Vagina (tissue), 2 donors: Measurements from ENCODE around the gene THUMPD1. TPM values are rescaled to one million over a fixed set of nuclear protein-coding genes. Genes with fewer than 3 reads are reported as not detected.
A peak's percentile ranks its signal among the peaks of the same experiment; 100 is the strongest.

Experiments
- DNase-seq, 2 donors: peaks; one replicate each; pipeline ENCODE4 v3.0.0-alpha.2; 2017; ENCODE audit errors: extremely low spot score in 2 of 2
- H3K27ac ChIP-seq: fragments of 200-600 bp; sonication (generic); one replicate; pipeline ENCODE4 v1.5.1; 2019
- H3K27me3 ChIP-seq: fragments of 200-600 bp; sonication (generic); one replicate; pipeline ENCODE4 v1.5.1; 2019
- H3K36me3 ChIP-seq, 2 donors: fragments of 200-600 bp; sonication (generic); one replicate each; pipeline ENCODE4 v1.5.1; 2017 to 2019
- H3K4me1 ChIP-seq: fragments of 200-600 bp; sonication (generic); one replicate; pipeline ENCODE4 v1.5.1; 2019
- H3K4me3 ChIP-seq, 2 donors: fragments of 200-600 bp; sonication (generic); 1 replicate in 1 of 2; 2 replicates in 1 of 2; pipeline ENCODE4 v1.5.1; 2016 to 2019
- H3K9me3 ChIP-seq: fragments of 200-600 bp; sonication (generic); one replicate; pipeline ENCODE4 v1.5.1; 2019
- POLR2A ChIP-seq, 2 donors: fragments of 450-650 bp; IDR thresholded peaks; one replicate each; pipeline ENCODE4 v1.6.1; 2017; ENCODE audit warnings: antibody characterized with exemption in 2 of 2, mild to moderate bottlenecking in 2 of 2, moderate library complexity in 2 of 2
- POLR2AphosphoS5 ChIP-seq, 2 donors: sonication (generic); formaldehyde crosslinking; IDR thresholded peaks; one replicate each; pipeline ENCODE4 v1.9.0; 2017; ENCODE audit warnings: antibody characterized with exemption in 2 of 2, mild to moderate bottlenecking in 2 of 2, low read depth in 1 of 2; ENCODE audit not compliant: insufficient read depth in 1 of 2
- intact Hi-C: fragments of 100-400 bp; cut with DNase I; formaldehyde crosslinking; loops from one replicate; pipeline ENCODE4 v1.15.1; 2023
- total RNA-seq: library from RNA; depleted of rRNA; stranded (reverse); fragments of >200 nt; gene quantifications from one replicate; pipeline ENCODE4 v1.2.3, GENCODE V29; 2016
- TF ChIP-seq, protein P1 (sequence below), 3 experiments: fragments of 450-650 bp in 2 of 3; fragments of 200-600 bp in 1 of 3; sonication (generic) in 1 of 3; IDR thresholded peaks; one replicate each; pipeline ENCODE4 v1.5.1; 2017 to 2019; ENCODE audit warnings: antibody characterized with exemption in 3 of 3, mild to moderate bottlenecking in 2 of 3, moderate library complexity in 2 of 3

Gene THUMPD1
- total RNA-seq, 1 donor from 2014 or later, result 60.9 TPM

- TF ChIP-seq POLR2A (IDR thresholded peaks at IDR 0.05) (no peak), POLR2AphosphoS5 (IDR thresholded peaks at IDR 0.05; ENCODE audit: insufficient read depth in 1 of 2, low read depth in 1 of 2) (no peak)
- TF ChIP-seq, protein P1, sequence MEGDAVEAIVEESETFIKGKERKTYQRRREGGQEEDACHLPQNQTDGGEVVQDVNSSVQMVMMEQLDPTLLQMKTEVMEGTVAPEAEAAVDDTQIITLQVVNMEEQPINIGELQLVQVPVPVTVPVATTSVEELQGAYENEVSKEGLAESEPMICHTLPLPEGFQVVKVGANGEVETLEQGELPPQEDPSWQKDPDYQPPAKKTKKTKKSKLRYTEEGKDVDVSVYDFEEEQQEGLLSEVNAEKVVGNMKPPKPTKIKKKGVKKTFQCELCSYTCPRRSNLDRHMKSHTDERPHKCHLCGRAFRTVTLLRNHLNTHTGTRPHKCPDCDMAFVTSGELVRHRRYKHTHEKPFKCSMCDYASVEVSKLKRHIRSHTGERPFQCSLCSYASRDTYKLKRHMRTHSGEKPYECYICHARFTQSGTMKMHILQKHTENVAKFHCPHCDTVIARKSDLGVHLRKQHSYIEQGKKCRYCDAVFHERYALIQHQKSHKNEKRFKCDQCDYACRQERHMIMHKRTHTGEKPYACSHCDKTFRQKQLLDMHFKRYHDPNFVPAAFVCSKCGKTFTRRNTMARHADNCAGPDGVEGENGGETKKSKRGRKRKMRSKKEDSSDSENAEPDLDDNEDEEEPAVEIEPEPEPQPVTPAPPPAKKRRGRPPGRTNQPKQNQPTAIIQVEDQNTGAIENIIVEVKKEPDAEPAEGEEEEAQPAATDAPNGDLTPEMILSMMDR (IDR thresholded peaks at IDR 0.05), result no peak
- H3K4me1 ChIP-seq, result peaks cover 9% of the 10 kb centered on the region
- intact Hi-C loops, result no loop called here
- H3K4me3 ChIP-seq, result no peak overlapping the region
- H3K27me3 ChIP-seq, result no peaks in the 10 kb centered on the region
- no peak overlapping the region for H3K27ac ChIP-seq
- no peak for DNase-seq
- no peaks in the 10 kb centered on the region for H3K36me3 ChIP-seq
- H3K9me3 ChIP-seq, result no peaks in the 10 kb centered on the region
Measured at GRCh38 chr16:20744922-20745440, 3.4 kb upstream of the THUMPD1 start.

- TF ChIP-seq POLR2A (IDR thresholded peaks at IDR 0.05) (no peak), POLR2AphosphoS5 (IDR thresholded peaks at IDR 0.05; ENCODE audit: insufficient read depth in 1 of 2, low read depth in 1 of 2) (no peak)
- TF ChIP-seq, protein P1 (IDR thresholded peaks at IDR 0.05), result no peak
- intact Hi-C loops, result no loop called here
- H3K27ac ChIP-seq, result no peak overlapping the region
Measured at GRCh38 chr16:20743591-20743990, 2.0 kb upstream of the THUMPD1 start.

GRCh38 chr16:20740901-20741521, 607 bp downstream of the THUMPD1 start:
- intact Hi-C loops, result no loop called here

More at GRCh38 chr16:20743591-20743990, 2.0 kb upstream of the THUMPD1 start:
- H3K4me1 ChIP-seq, result peaks cover 23% of the 10 kb centered on the region
- peaks cover 0 to 5% of the 10 kb centered on the region in 2 donors for H3K36me3 ChIP-seq
- H3K4me3 ChIP-seq, result no peak overlapping the region
- no peak for DNase-seq
- H3K9me3 ChIP-seq, result no peaks in the 10 kb centered on the region
- H3K27me3 ChIP-seq, result no peaks in the 10 kb centered on the region

DNA sequence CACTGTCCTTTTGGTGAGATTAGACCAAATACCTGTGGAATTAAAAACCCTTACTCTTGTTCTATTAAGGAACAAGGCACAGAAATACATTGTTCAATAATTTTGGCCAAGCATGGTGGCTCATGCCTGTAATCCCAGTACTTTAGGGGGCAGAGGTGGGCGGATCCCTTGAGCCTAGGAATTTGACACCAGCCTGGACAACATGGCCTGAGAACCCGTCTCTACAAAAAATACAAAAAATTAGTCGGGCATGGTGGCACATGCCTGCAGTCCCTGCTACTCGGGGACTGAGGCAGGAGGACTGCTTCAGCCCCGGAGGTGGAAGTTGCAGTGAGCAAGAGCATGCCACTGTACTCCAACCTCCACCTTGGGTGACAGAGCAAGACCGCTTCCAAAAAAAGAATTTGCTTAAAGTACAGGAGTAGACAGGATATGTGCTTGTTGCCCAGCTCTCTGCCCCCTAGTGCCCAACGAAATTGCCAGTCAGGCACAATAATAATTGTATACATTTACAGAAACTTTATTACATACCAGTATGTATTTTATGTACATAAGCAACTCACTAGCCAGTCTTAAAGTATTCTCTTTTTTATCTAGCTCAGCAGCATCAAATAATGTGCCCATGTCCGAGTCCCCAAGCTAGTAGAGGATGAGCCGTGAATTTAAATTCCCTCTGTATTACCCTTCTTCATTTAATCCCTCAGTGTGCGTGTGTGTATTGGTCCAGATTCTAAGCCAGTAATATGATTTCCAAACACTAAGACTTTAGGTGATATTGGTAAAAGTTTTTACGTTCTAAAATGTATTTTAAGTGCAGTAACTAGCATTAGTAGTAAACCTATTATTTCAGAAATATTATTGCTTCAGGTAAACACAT, 1.4 kb downstream of the THUMPD1 start:
- Histone ChIP-seq H3K4me3 (peak overlapping the region; percentile 83 to 99), H3K27me3 (no peaks in the 10 kb centered on the region), H3K9me3 (no peaks in the 10 kb centered on the region), H3K27ac (peak overlapping the region; percentile 99), H3K4me1 (peaks cover 30% of the 10 kb centered on the region), H3K36me3 (peaks cover 0 to 35% of the 10 kb centered on the region in 2 donors)
- TF ChIP-seq POLR2AphosphoS5 (IDR thresholded peaks at IDR 0.05; ENCODE audit: insufficient read depth in 1 of 2, low read depth in 1 of 2), result no peak
- TF ChIP-seq, protein P1 (IDR thresholded peaks at IDR 0.05), result no peak
- TF ChIP-seq POLR2A (IDR thresholded peaks at IDR 0.05), result no peak
- intact Hi-C loops, result no loop called here
- no peak for DNase-seq

More at GRCh38 chr16:20740901-20741521, 607 bp downstream of the THUMPD1 start:
- TF ChIP-seq POLR2A (IDR thresholded peaks at IDR 0.05), result peak in 1 of 2 donors; percentile 63
- no peak for TF ChIP-seq POLR2AphosphoS5 (IDR thresholded peaks at IDR 0.05; ENCODE audit: insufficient read depth in 1 of 2, low read depth in 1 of 2)
- TF ChIP-seq, protein P1 (IDR thresholded peaks at IDR 0.05), result no peak
- peaks cover 30% of the 10 kb centered on the region for H3K4me1 ChIP-seq
- H3K27ac ChIP-seq, result peak overlapping the region; percentile 99
- H3K27me3 ChIP-seq, result no peaks in the 10 kb centered on the region
- H3K36me3 ChIP-seq, result peaks cover 0 to 28% of the 10 kb centered on the region in 2 donors
- no peaks in the 10 kb centered on the region for H3K9me3 ChIP-seq
- peak in 1 of 2 donors; percentile 91 for DNase-seq
- H3K4me3 ChIP-seq, result peak overlapping the region; percentile 83 to 99
